Measurements from ENCODE around the gene HCN3.
"Not testable (repeated sequence)": the region's sequence is repeated elsewhere in the genome, so short reads cannot be mapped to it uniquely, and the experiment has no call there.

The HCN3 gene

DNA sequence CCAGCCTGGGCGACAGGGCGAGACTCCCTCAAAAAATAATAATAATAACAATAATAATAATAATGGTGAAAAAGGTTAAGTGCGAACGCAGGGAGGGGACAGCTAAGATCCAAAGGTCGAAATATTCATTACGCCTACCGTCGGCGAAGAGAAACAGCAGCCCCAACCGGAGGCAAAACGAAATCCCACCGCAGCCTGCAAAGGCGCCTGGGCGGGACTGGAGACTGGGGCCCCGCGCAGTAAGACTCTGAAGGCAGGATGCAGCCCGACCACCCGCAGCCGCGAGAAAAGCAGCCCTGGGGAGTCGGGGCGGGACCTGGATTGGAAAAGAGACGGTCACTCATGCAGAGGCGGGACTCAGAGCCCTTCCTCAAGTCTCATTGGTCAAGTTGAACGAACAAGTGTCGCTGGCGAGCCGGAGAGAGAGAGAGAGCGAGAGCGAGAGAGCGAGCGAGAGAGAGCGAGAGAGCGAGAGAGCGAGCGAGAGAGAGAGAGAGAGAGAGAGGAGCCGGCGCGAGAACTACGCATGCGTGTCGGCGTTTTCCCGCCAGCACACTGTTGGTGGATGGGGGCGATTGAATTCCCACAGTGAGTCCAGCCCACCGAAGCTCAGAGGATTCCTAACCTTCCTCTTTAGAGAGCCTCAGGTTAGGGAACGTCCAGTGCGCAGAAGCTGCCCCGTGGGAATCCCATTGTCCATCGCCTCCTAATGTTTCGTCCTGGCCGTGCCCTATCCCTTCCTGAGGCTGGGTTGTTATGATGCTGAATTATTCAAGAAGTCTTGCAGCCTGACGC, 32.7 kb upstream of the HCN3 start:
- no peaks in the 10 kb centered on the region for H3K9me3 ChIP-seq (ENCODE audit: control insufficient read depth, low read length)
- H3K36me3 ChIP-seq (ENCODE audit: control insufficient read depth, insufficient read depth, low read length, severe bottlenecking) = peaks cover 27% of the 10 kb centered on the region
- peaks cover 20% of the 10 kb centered on the region for H3K4me1 ChIP-seq (ENCODE audit: control insufficient read depth, insufficient read depth, low read length)
- no peaks in the 10 kb centered on the region for H3K27me3 ChIP-seq (replicated peaks; ENCODE audit: control insufficient read depth, insufficient read depth, low read length)
- peak; percentile 99 for DNase-seq (ENCODE audit: low read depth)
- H3K9ac ChIP-seq (ENCODE audit: low read length) = peak overlapping the region; percentile 80
- peak overlapping the region; percentile 81 for H3K4me3 ChIP-seq (ENCODE audit: low read length)

GRCh38 chr1:155245163-155245524, 32.1 kb upstream of the HCN3 start:
- H3K36me3 ChIP-seq (ENCODE audit: control insufficient read depth, insufficient read depth, low read length, severe bottlenecking) = peaks cover 27% of the 10 kb centered on the region
- H3K4me3 ChIP-seq (ENCODE audit: low read length) = peak overlapping the region; percentile 81
- peaks cover 20% of the 10 kb centered on the region for H3K4me1 ChIP-seq (ENCODE audit: control insufficient read depth, insufficient read depth, low read length)
- peak overlapping the region; percentile 70 for H3K9ac ChIP-seq (ENCODE audit: low read length)
- no peaks in the 10 kb centered on the region for H3K27me3 ChIP-seq (replicated peaks; ENCODE audit: control insufficient read depth, insufficient read depth, low read length)
- no peak for DNase-seq (ENCODE audit: low read depth)
- no peaks in the 10 kb centered on the region for H3K9me3 ChIP-seq (ENCODE audit: control insufficient read depth, low read length)

GRCh38 chr1:155246796-155247195, 30.5 kb upstream of the HCN3 start:
- not testable (repeated sequence) for H3K9ac ChIP-seq (ENCODE audit: low read length); H3K4me3 ChIP-seq (ENCODE audit: low read length); H3K27me3 ChIP-seq (replicated peaks; ENCODE audit: control insufficient read depth, insufficient read depth, low read length); H3K9me3 ChIP-seq (ENCODE audit: control insufficient read depth, low read length); DNase-seq (ENCODE audit: low read depth)
- Histone ChIP-seq H3K36me3 (ENCODE audit: control insufficient read depth, insufficient read depth, low read length, severe bottlenecking) (peaks cover 27% of the 10 kb centered on the region), H3K4me1 (ENCODE audit: control insufficient read depth, insufficient read depth, low read length) (peaks cover 22% of the 10 kb centered on the region)

DNA sequence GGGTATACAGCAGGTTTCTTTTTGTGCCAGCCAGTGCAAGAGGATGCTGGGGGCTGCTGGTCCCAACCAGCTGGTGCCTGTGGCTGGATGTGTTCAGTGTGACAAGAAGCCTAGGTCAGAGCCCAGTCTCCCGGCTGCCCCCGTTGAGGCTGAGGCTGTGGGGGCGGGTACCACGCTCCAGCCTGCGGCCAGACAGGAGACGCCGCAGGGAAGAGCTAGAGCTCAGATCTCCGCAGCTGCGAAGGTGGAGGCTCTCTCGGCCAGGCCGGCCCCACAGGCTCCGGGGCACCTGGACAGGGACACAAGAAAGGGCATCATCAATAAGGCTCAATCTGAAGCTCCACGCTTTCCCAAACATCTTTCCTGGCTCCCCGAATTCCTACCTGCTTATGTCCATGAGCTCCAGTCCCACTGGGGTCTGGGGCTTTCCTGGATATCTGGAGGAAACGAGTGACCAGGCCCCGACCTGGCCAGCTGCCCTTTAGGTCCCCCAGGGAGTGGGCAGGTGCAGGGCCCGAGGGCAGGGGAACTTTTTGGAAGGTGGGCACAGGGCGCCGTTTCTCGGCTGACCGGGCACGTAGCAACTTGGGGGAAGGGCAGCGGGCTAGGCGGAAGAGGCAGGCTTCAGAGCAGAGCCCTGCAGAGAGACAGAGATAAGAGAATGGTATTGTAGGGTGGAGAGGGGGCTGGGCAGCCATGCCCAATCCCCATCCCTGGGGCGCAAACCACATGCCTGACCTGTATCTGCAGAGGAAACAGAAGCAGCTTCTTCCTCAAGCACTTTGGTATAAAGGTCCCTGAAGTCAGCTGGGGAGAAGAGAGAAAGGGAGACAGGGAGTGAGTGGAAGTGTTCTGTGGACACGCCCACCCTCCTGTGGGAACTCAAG, 29.4 kb upstream of the HCN3 start:
- Histone ChIP-seq H3K27me3 (replicated peaks; ENCODE audit: control insufficient read depth, insufficient read depth, low read length) (no peaks in the 10 kb centered on the region), H3K4me1 (ENCODE audit: control insufficient read depth, insufficient read depth, low read length) (peaks cover 21% of the 10 kb centered on the region), H3K4me3 (ENCODE audit: low read length) (no peak overlapping the region), H3K9ac (ENCODE audit: low read length) (no peak overlapping the region), H3K36me3 (ENCODE audit: control insufficient read depth, insufficient read depth, low read length, severe bottlenecking) (peaks cover 27% of the 10 kb centered on the region), H3K9me3 (ENCODE audit: control insufficient read depth, low read length) (no peaks in the 10 kb centered on the region)
- no peak for DNase-seq (ENCODE audit: low read depth)

- no peaks in the 10 kb centered on the region for H3K27me3 ChIP-seq (replicated peaks; ENCODE audit: control insufficient read depth, insufficient read depth, low read length)
- peaks cover 27% of the 10 kb centered on the region for H3K36me3 ChIP-seq (ENCODE audit: control insufficient read depth, insufficient read depth, low read length, severe bottlenecking)
- H3K9me3 ChIP-seq (ENCODE audit: control insufficient read depth, low read length) = no peaks in the 10 kb centered on the region
- no peak overlapping the region for H3K4me3 ChIP-seq (ENCODE audit: low read length)
- peak overlapping the region; percentile 70 for H3K9ac ChIP-seq (ENCODE audit: low read length)
- H3K4me1 ChIP-seq (ENCODE audit: control insufficient read depth, insufficient read depth, low read length) = peaks cover 23% of the 10 kb centered on the region
- DNase-seq (ENCODE audit: low read depth) = no peak
These were observed 27.0 kb upstream of the HCN3 start for GRCh38 chr1:155250246-155250632.

GRCh38 chr1:155250633-155251449, 26.4 kb upstream of the HCN3 start:
- H3K4me3 ChIP-seq (ENCODE audit: low read length) = peak overlapping the region; percentile 18
- H3K9ac ChIP-seq (ENCODE audit: low read length) = peak overlapping the region; percentile 70
- no peaks in the 10 kb centered on the region for H3K27me3 ChIP-seq (replicated peaks; ENCODE audit: control insufficient read depth, insufficient read depth, low read length)
- H3K9me3 ChIP-seq (ENCODE audit: control insufficient read depth, low read length) = no peaks in the 10 kb centered on the region
- peak; percentile 98 for DNase-seq (ENCODE audit: low read depth)
- H3K36me3 ChIP-seq (ENCODE audit: control insufficient read depth, insufficient read depth, low read length, severe bottlenecking) = peaks cover 27% of the 10 kb centered on the region
- H3K4me1 ChIP-seq (ENCODE audit: control insufficient read depth, insufficient read depth, low read length) = peaks cover 23% of the 10 kb centered on the region

DNA sequence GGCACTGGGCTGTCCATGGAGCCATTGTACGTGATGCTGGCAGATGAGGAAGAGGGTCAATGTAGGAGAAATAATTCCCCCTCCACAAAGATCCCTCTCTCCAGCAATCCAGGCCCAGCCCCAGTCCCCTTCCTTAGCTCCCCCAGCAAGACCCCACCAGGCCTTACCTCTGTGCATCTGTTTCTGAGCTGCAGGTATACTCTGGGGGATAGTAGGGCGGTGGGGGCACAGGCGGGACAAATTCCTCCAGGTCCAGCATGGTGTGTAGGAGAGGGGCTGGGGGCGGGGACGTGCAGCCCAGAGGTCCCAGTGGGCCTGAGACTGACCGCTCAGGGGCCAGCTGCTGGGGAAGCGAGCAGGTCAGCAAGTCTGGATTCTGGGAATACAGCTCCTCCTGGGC, 25.7 kb upstream of the HCN3 start:
- H3K4me1 ChIP-seq (ENCODE audit: control insufficient read depth, insufficient read depth, low read length) = peaks cover 30% of the 10 kb centered on the region
- H3K9ac ChIP-seq (ENCODE audit: low read length) = no peak overlapping the region
- no peaks in the 10 kb centered on the region for H3K27me3 ChIP-seq (replicated peaks; ENCODE audit: control insufficient read depth, insufficient read depth, low read length)
- DNase-seq (ENCODE audit: low read depth) = no peak
- H3K4me3 ChIP-seq (ENCODE audit: low read length) = no peak overlapping the region
- peaks cover 26% of the 10 kb centered on the region for H3K36me3 ChIP-seq (ENCODE audit: control insufficient read depth, insufficient read depth, low read length, severe bottlenecking)
- no peaks in the 10 kb centered on the region for H3K9me3 ChIP-seq (ENCODE audit: control insufficient read depth, low read length)

DNA sequence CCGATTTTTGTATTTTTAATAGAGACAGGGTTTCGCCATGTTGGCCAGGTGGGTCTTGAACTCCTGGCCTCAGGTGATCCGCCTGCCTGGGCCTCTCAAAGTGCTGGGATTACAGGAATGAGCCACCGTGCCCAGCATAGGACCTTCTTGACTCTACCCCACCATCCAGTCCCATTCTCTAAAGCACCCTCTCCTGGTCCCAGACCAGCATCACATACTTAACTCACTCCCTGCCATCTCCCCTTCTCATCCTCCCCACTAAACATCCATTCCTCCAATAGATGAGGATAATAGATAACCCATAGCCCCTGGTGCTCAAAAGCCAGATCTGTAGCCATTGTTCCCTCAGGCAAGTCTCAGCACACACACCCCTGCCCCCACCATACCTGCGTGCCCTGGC, 24.1 kb upstream of the HCN3 start:
- H3K36me3 ChIP-seq (ENCODE audit: control insufficient read depth, insufficient read depth, low read length, severe bottlenecking) = peaks cover 21% of the 10 kb centered on the region
- H3K9me3 ChIP-seq (ENCODE audit: control insufficient read depth, low read length) = no peaks in the 10 kb centered on the region
- peak overlapping the region; percentile 92 for H3K9ac ChIP-seq (ENCODE audit: low read length)
- H3K27me3 ChIP-seq (replicated peaks; ENCODE audit: control insufficient read depth, insufficient read depth, low read length) = no peaks in the 10 kb centered on the region
- DNase-seq (ENCODE audit: low read depth) = no peak
- peaks cover 32% of the 10 kb centered on the region for H3K4me1 ChIP-seq (ENCODE audit: control insufficient read depth, insufficient read depth, low read length)
- H3K4me3 ChIP-seq (ENCODE audit: low read length) = peak overlapping the region; percentile 88

DNA sequence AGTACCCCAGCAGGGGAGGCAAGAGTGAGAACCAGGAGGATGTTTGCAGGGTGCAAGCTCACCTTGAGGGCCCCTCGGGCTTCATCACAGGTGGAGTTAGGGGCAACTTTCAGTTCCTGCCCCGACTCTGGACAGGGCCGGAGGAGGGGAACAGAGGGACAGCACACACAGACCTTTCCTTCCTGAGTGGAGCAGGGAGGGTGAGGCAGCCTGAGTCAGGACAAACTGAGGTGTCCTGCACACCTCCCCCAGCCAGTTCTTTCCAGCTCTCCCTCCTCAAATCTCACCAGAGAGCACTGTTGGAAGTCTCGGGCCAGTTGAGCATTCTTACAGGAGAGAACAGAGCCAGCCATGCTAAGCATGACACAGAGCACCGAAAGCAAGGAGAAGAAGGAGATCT, 23.5 kb upstream of the HCN3 start:
- peak overlapping the region; percentile 88 for H3K4me3 ChIP-seq (ENCODE audit: low read length)
- no peaks in the 10 kb centered on the region for H3K9me3 ChIP-seq (ENCODE audit: control insufficient read depth, low read length)
- no peaks in the 10 kb centered on the region for H3K27me3 ChIP-seq (replicated peaks; ENCODE audit: control insufficient read depth, insufficient read depth, low read length)

DNA sequence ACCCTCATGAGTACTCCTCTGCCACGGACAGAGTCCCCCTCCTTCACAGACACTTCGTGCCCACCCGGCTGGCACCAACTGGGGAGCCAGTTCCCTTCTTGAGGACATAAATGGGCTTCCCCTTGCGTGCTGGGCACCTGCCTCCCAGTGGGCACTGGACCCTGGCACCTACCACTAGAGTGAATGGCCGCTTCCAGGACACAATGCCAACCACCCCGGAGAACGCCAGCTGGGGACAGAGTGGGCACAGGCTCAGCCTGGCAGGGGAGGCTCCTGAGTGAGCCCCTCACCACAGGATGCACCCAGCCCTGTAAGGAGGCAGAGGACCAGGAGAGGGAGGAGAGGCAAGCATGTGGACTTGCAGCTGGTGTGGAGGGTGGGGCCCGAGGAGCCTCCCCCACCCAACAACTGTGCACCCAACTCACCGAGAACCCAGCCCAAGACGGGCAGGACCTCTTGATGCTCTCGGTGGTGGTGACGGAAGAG, 23.0 kb upstream of the HCN3 start:
- Histone ChIP-seq H3K4me1 (ENCODE audit: control insufficient read depth, insufficient read depth, low read length) (peaks cover 32% of the 10 kb centered on the region), H3K4me3 (ENCODE audit: low read length) (peak overlapping the region; percentile 88), H3K9me3 (ENCODE audit: control insufficient read depth, low read length) (no peaks in the 10 kb centered on the region), H3K9ac (ENCODE audit: low read length) (peak overlapping the region; percentile 92), H3K36me3 (ENCODE audit: control insufficient read depth, insufficient read depth, low read length, severe bottlenecking) (peaks cover 20% of the 10 kb centered on the region), H3K27me3 (replicated peaks; ENCODE audit: control insufficient read depth, insufficient read depth, low read length) (no peaks in the 10 kb centered on the region)
- no peak for DNase-seq (ENCODE audit: low read depth)

More for the DNA sequence above, 23.5 kb upstream of the HCN3 start:
- DNase-seq (ENCODE audit: low read depth) = peak; percentile 21
- peaks cover 21% of the 10 kb centered on the region for H3K36me3 ChIP-seq (ENCODE audit: control insufficient read depth, insufficient read depth, low read length, severe bottlenecking)
- peaks cover 32% of the 10 kb centered on the region for H3K4me1 ChIP-seq (ENCODE audit: control insufficient read depth, insufficient read depth, low read length)
- peak overlapping the region; percentile 92 for H3K9ac ChIP-seq (ENCODE audit: low read length)

Measured in adipocyte (in vitro differentiated cells).